H9 (cell line): ENCODE data around the gene DACH1. TPM values are rescaled to one million over a fixed set of nuclear protein-coding genes. Genes with fewer than 3 reads are reported as not detected.

Experiments used
- DNase-seq: peaks from one replicate; pipeline ENCODE4 v3.0.0-alpha.2; 2017
- H2AFZ ChIP-seq: one replicate; pipeline ENCODE4 v1.6.1; 2013; ENCODE audit warnings: mild to moderate bottlenecking, low read length, control low read depth, moderate library complexity
- H2AK5ac ChIP-seq: 2 replicates; pipeline ENCODE4 v1.6.1; 2013; ENCODE audit warnings: low read length, control low read depth, mixed read lengths; ENCODE audit not compliant: insufficient read length
- H2BK120ac ChIP-seq: one replicate; pipeline ENCODE4 v1.6.1; 2013; ENCODE audit warnings: low read depth, mild to moderate bottlenecking, low read length, control low read depth, inconsistent platforms; ENCODE audit not compliant: poor library complexity, severe bottlenecking
- H2BK12ac ChIP-seq: 2 replicates; pipeline ENCODE4 v1.6.1; 2013; ENCODE audit warnings: low read length, control low read depth, mixed read lengths, low read depth; ENCODE audit not compliant: insufficient read length
- H2BK15ac ChIP-seq: 2 replicates; pipeline ENCODE4 v1.6.1; 2013; ENCODE audit warnings: low read depth, low read length, control low read depth
- H2BK20ac ChIP-seq: one replicate; pipeline ENCODE4 v1.6.1; 2013; ENCODE audit warnings: low read depth, mild to moderate bottlenecking, low read length, control low read depth, inconsistent platforms; ENCODE audit not compliant: poor library complexity, severe bottlenecking
- H2BK5ac ChIP-seq: 2 replicates; pipeline ENCODE4 v1.6.1; 2013; ENCODE audit warnings: low read length, control low read depth, mixed read lengths; ENCODE audit not compliant: insufficient read length
- H3K14ac ChIP-seq: 2 replicates; pipeline ENCODE4 v1.6.1; 2013; ENCODE audit warnings: low read length, control low read depth; ENCODE audit not compliant: insufficient read depth
- H3K18ac ChIP-seq: 2 replicates; pipeline ENCODE4 v1.6.1; 2013; ENCODE audit warnings: low read depth, mild to moderate bottlenecking, mixed read lengths, low read length, control low read depth; ENCODE audit not compliant: insufficient read length
- H3K23ac ChIP-seq: 2 replicates; pipeline ENCODE4 v1.6.1; 2013; ENCODE audit warnings: low read length, control low read depth, mixed read lengths, low read depth; ENCODE audit not compliant: insufficient read length
- H3K23me2 ChIP-seq: 2 replicates; pipeline ENCODE4 v1.6.1; 2013; ENCODE audit warnings: low read depth, mild to moderate bottlenecking, mixed read lengths, low read length, control low read depth; ENCODE audit not compliant: insufficient read length, poor library complexity, severe bottlenecking
- H3K27ac ChIP-seq: 2 replicates; pipeline ENCODE4 v1.5.1; 2013; ENCODE audit warnings: low read length, control low read depth, mixed read lengths, low read depth; ENCODE audit not compliant: insufficient read length
- H3K27me3 ChIP-seq: 2 replicates; pipeline ENCODE4 v1.6.1; 2013; ENCODE audit warnings: low read length, control low read depth, inconsistent platforms; ENCODE audit not compliant: insufficient read depth
- H3K4ac ChIP-seq: 2 replicates; pipeline ENCODE4 v1.6.1; 2013; ENCODE audit warnings: low read depth, mild to moderate bottlenecking, control low read depth, inconsistent platforms, low read length, moderate library complexity
- H3K4me1 ChIP-seq: 2 replicates; pipeline ENCODE4 v1.6.1; 2013; ENCODE audit warnings: low read length, control low read depth, inconsistent platforms; ENCODE audit not compliant: insufficient read depth
- H3K4me2 ChIP-seq: 2 replicates; pipeline ENCODE4 v1.6.1; 2013; ENCODE audit warnings: low read length, control low read depth, mixed read lengths; ENCODE audit not compliant: insufficient read length, insufficient read depth
- H3K56ac ChIP-seq: 2 replicates; pipeline ENCODE4 v1.6.1; 2013; ENCODE audit warnings: low read depth, mild to moderate bottlenecking, mixed read lengths, low read length, control low read depth; ENCODE audit not compliant: insufficient read length
- H3K79me1 ChIP-seq: 2 replicates; pipeline ENCODE4 v1.6.1; 2013; ENCODE audit warnings: low read depth, mild to moderate bottlenecking, moderate library complexity, low read length, control low read depth, inconsistent platforms; ENCODE audit not compliant: insufficient read depth, poor library complexity, severe bottlenecking
- H3K79me2 ChIP-seq: 2 replicates; pipeline ENCODE4 v1.6.1; 2013; ENCODE audit warnings: low read length, control low read depth, inconsistent platforms; ENCODE audit not compliant: insufficient read depth
- H3K9ac ChIP-seq: 2 replicates; pipeline ENCODE4 v1.6.1; 2013; ENCODE audit warnings: low read length, control low read depth, mixed read lengths; ENCODE audit not compliant: insufficient read length; ENCODE audit errors: extremely low read depth
- H3K9me3 ChIP-seq: one replicate; pipeline ENCODE4 v1.6.1; 2013; ENCODE audit warnings: low read depth, low read length, inconsistent platforms; ENCODE audit not compliant: control insufficient read depth
- H3T11ph ChIP-seq: one replicate; pipeline ENCODE4 v1.6.1; 2013; ENCODE audit warnings: mild to moderate bottlenecking, low read length, control low read depth, inconsistent platforms
- H4K20me1 ChIP-seq: one replicate; pipeline ENCODE4 v1.6.1; 2013; ENCODE audit not compliant: control insufficient read depth, insufficient read length, insufficient read depth
- H4K5ac ChIP-seq: 2 replicates; pipeline ENCODE4 v1.6.1; 2013; ENCODE audit warnings: low read depth, mild to moderate bottlenecking, mixed read lengths, low read length, control low read depth; ENCODE audit not compliant: insufficient read length
- H4K8ac ChIP-seq: replicated peaks from 2 replicates; pipeline ENCODE4 v1.6.1; 2013; ENCODE audit warnings: low read length, control low read depth, mixed read lengths, low read depth; ENCODE audit not compliant: insufficient read length
- H4K91ac ChIP-seq: 2 replicates; pipeline ENCODE4 v1.6.1; 2013; ENCODE audit warnings: low read depth, mild to moderate bottlenecking, moderate library complexity, mixed read lengths, low read length, control low read depth; ENCODE audit not compliant: insufficient read length
- H3K27ac Mint-ChIP-seq, 3 experiments: 2 replicates in 2 of 3; 3 replicates in 1 of 3; pipeline ENCODE4 v1.8.0; 2020 to 2021; ENCODE audit warnings: mixed read lengths in 3 of 3, mild to moderate bottlenecking in 1 of 3, moderate library complexity in 1 of 3
- H3K27me3 Mint-ChIP-seq: 2 replicates; pipeline ENCODE4 v1.8.0; 2021; ENCODE audit warnings: low read depth, mild to moderate bottlenecking, moderate library complexity, mixed read lengths
- H3K36me3 Mint-ChIP-seq, 3 experiments: 2 replicates in 2 of 3; 3 replicates in 1 of 3; pipeline ENCODE4 v1.8.0; 2020 to 2021; ENCODE audit warnings: low read depth in 3 of 3, mixed read lengths in 3 of 3; ENCODE audit not compliant: insufficient read depth in 1 of 3
- H3K4me1 Mint-ChIP-seq, 2 experiments: 2 replicates each; pipeline ENCODE4 v1.8.0; 2020; ENCODE audit warnings: mixed read lengths in 2 of 2
- H3K4me3 Mint-ChIP-seq, 2 experiments: 2 replicates in 1 of 2; 3 replicates in 1 of 2; pipeline ENCODE4 v1.8.0; 2020 to 2021; ENCODE audit warnings: mild to moderate bottlenecking in 2 of 2, mixed read lengths in 2 of 2, moderate library complexity in 1 of 2
- H3K9me3 Mint-ChIP-seq, 2 experiments: 2 replicates in 1 of 2; 3 replicates in 1 of 2; pipeline ENCODE4 v1.8.0; 2020; ENCODE audit warnings: mild to moderate bottlenecking in 2 of 2, mixed read lengths in 2 of 2, moderate library complexity in 1 of 2
- CTCF ChIP-seq: fragments of 200-600 bp; sonication (generic); conservative IDR thresholded peaks from 3 replicates; pipeline ENCODE4 v1.8.0; 2021; ENCODE audit warnings: antibody characterized with exemption, mild to moderate bottlenecking
- WGBS: extraction: QIAGEN DNeasy Blood & Tissue Kit; methylation state at CpG from one replicate; pipeline ENCODE4 v1.1.7; 2013; ENCODE audit warnings: missing lambda C conversion rate, low lambda C conversion rate, mixed read lengths; ENCODE audit not compliant: insufficient read length; ENCODE audit errors: extremely low coverage; 5-methylcytosine and 5-hydroxymethylcytosine counted together
- total RNA-seq: library from RNA; stranded (reverse); gene quantifications from 2 replicates; pipeline ENCODE4 v1.2.1, GENCODE V29; 2021

Gene DACH1
- total RNA-seq, 1 experiment from 2014 or later = not detected

GRCh38 chr13:71863254-71863865 lies 3.6 kb downstream of the DACH1 start:
- Mint-ChIP-seq H3K27me3 (peaks cover 85% of the 10 kb centered on the region), H3K36me3 (no peaks in the 10 kb centered on the region), H3K4me1 (peaks cover 16 to 30% of the 10 kb centered on the region in 2 experiments), H3K9me3 (no peaks in the 10 kb centered on the region), H3K27ac (no peak overlapping the region), H3K4me3 (peak overlapping the region in 1 of 2 experiments; percentile 97; a peak in 1 of 5 replicates)
- Histone ChIP-seq H2AK5ac (no peak overlapping the region), H2BK20ac (no peak overlapping the region), H3K27me3 (peaks cover 21% of the 10 kb centered on the region; the same call in 1 of the 2 replicates), H3K14ac (no peak overlapping the region), H3T11ph (no peak overlapping the region), H3K4ac (no peak overlapping the region), H4K20me1 (no peaks in the 10 kb centered on the region), H2BK5ac (no peak overlapping the region), H3K4me1 (no peaks in the 10 kb centered on the region), H4K5ac (no peak overlapping the region), H3K9ac (no peak overlapping the region), H3K79me2 (no peaks in the 10 kb centered on the region), H2BK12ac (no peak overlapping the region), H4K8ac (no peak overlapping the region), H3K18ac (no peak overlapping the region), H3K27ac (no peak overlapping the region), H2BK15ac (no peak overlapping the region), H3K23ac (no peak overlapping the region), H2AFZ (no peak overlapping the region), H3K4me2 (no peak overlapping the region), H4K91ac (no peak overlapping the region), H3K23me2 (peaks cover 33% of the 10 kb centered on the region), H3K56ac (no peak overlapping the region), H2BK120ac (no peak overlapping the region), H3K79me1 (no peaks in the 10 kb centered on the region), H3K9me3 (no peaks in the 10 kb centered on the region)
- no peak for TF ChIP-seq CTCF
- DNase-seq = no peak
- no CpG with 5 or more reads among the region's 4 CpGs for WGBS
